Heart right ventricle (tissue), 16 donors: ENCODE data around the gene VANGL1. TPM values are rescaled to one million over a fixed set of nuclear protein-coding genes. Genes with fewer than 3 reads are reported as not detected.

Experiments used
- ATAC-seq, 8 donors: fragments of 200-7000 bp; cut with Tn5 transposase; one replicate each; pipeline ENCODE4 v1.9.1; 2020; ENCODE audit warnings: mild to moderate bottlenecking in 8 of 8, moderate library complexity in 8 of 8, moderate number of reproducible peaks in 1 of 8
- DNase-seq, 2 donors: peaks; one replicate each; pipeline ENCODE4 v3.0.0-alpha.2; 2020
- H3K27ac ChIP-seq, 10 donors: fragments of 200-600 bp; sonication (generic) in 2 of 10; one replicate each; pipeline versions ENCODE4 v1.5.0 to v1.8.0; 2020 to 2022; ENCODE audit warnings: mild to moderate bottlenecking in 3 of 10
- H3K27me3 ChIP-seq, 7 donors: fragments of 200-600 bp; one replicate each; pipeline ENCODE4 v1.8.0; 2021 to 2022; ENCODE audit warnings: mild to moderate bottlenecking in 2 of 7
- H3K36me3 ChIP-seq, 9 donors: fragments of 200-600 bp; sonication (generic) in 1 of 9; one replicate each; pipeline versions ENCODE4 v1.5.0 to v1.8.0; 2020 to 2022; ENCODE audit warnings: mild to moderate bottlenecking in 2 of 9
- H3K4me1 ChIP-seq, 9 donors: fragments of 200-600 bp; sonication (generic) in 1 of 9; one replicate each; pipeline versions ENCODE4 v1.5.0 to v1.8.0; 2020 to 2022; ENCODE audit warnings: mild to moderate bottlenecking in 4 of 9
- H3K4me3 ChIP-seq, 10 donors: fragments of 200-600 bp; sonication (generic) in 2 of 10; one replicate each; pipeline versions ENCODE4 v1.5.0 to v1.8.0; 2020 to 2022; ENCODE audit warnings: mild to moderate bottlenecking in 7 of 10, moderate library complexity in 2 of 10
- H3K9me3 ChIP-seq, 11 donors: fragments of 200-600 bp in 10 of 11; sonication (generic) in 2 of 11; one replicate each; pipeline versions ENCODE4 v1.5.0 to v1.8.0; 2013 to 2022; ENCODE audit warnings: mild to moderate bottlenecking in 2 of 11, control low read depth in 1 of 11, moderate library complexity in 1 of 11
- WGBS, 2 donors: extraction: QIAGEN DNeasy Blood & Tissue Kit; methylation state at CpG; one replicate each; pipeline ENCODE4 v1.1.7; 2013; ENCODE audit warnings: inconsistent platforms in 1 of 2; 5-methylcytosine and 5-hydroxymethylcytosine counted together
- intact Hi-C, 10 donors: fragments of 100-400 bp; cut with DNase I; formaldehyde crosslinking; loops; one replicate each; pipeline versions ENCODE4 v1.11.1 to v1.14.2; 2022
- polyA plus RNA-seq, 2 donors: library from polyadenylated mRNA; stranded (reverse); fragments of 200-250 nt; gene quantifications; one replicate each; pipeline ENCODE4 v1.2.3, GENCODE V29; 2013
- total RNA-seq, 10 donors: library from RNA; stranded (reverse); fragmentation: NEBNext Ultra II Directional in 3 of 10; extraction: Animal tissue kit (Norgen Biotek cat#: 25700) in 3 of 10; gene quantifications; one replicate each; pipeline versions ENCODE4 v1.2.1 to v1.2.4, GENCODE V29; 2021 to 2023
- TF ChIP-seq, protein P1 (sequence below), 9 donors: fragments of 200-600 bp; sonication (generic) in 2 of 9; IDR thresholded peaks; one replicate each; pipeline versions ENCODE4 v1.5.0 to v1.8.0; 2021 to 2022; ENCODE audit warnings: antibody characterized with exemption in 9 of 9, mild to moderate bottlenecking in 5 of 9, moderate library complexity in 1 of 9
- donor health status: Arrhythmogenic right ventricular cardiomyopathy.
- donor health status: ischemic (EF 13 %, LVEDD 7.1; RV severe dilation, severe dysfunction).
- donor health status: healthy with polysubstance abuse.
- donor health status: DM: no; HTN: yes; CAD: no.
- donor health status: DM: no; HTN: no; CAD: no.
- donor health status: ischemic (EF 25% LVEDD 6.9; RV normal size, moderate dysfunction).
- donor health status: ischemic (EF 25% LVEDD 5.7; RV mildly dilated, moderate dysfunction).
- donor health status: healthy.
- donor health status: DM: yes; HTN: yes; CAD: no.
- donor health status: Ischemic cardiomyopathy.
- donor health status: ischemic (EF 35%, LVEDD 5.7; RV mildly dilated, moderate dysfunction).
- donor health status: nonischemic (EF 11% LVEDD 7.7; RV severe dilation, severe dysfunction).
- donor health status: DM: yes; HTN: yes; CAD: no.
- donor health status: PGD.
- donor health status: ischemic (EF 29% LVEDD 5.4; RV normal size, mild dysfunction).
- donor health status: nonischemic (EF 23%, LVEDD 6.1; RV moderate dilation, normal function).

VANGL1 gene
- total and polyA plus RNA-seq, 12 donors = 1.7 to 9.8 (median 6.9) TPM

DNA sequence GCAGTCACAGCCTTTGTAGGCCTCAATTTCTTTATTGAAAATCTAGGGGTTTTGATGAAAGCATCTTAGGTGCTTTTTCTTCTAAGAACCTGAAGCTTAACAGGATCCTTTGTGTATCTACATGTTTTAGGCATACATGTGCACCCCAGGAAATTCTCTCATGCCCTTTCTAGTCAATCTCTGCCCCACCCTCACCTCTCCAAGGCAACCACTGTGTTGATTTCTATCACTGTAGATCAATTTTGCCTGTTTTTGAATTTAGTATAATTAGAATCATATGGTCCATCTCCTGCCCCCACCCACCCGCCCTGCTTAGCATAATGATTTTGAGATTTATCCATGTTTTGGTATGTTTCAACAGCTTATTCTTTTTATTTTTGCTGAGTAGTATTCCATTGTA is 19.4 kb downstream of the VANGL1 start:
- WGBS, 2 donors = 96 to 97% methylated on average over 1 of the region's 1 CpG
- intact Hi-C loops = no loop called here
- ATAC-seq (no peak), DNase-seq (no peak)
- no peak overlapping the region for H3K4me3 ChIP-seq
- no peak overlapping the region for H3K27ac ChIP-seq
- H3K4me1 ChIP-seq = peaks cover 1 to 41% (median 18%) of the 10 kb centered on the region in 9 donors
- peaks cover 0 to 75% (median 26%) of the 10 kb centered on the region in 9 donors for H3K36me3 ChIP-seq
- no peaks in the 10 kb centered on the region for H3K27me3 ChIP-seq
- TF ChIP-seq, protein P1, sequence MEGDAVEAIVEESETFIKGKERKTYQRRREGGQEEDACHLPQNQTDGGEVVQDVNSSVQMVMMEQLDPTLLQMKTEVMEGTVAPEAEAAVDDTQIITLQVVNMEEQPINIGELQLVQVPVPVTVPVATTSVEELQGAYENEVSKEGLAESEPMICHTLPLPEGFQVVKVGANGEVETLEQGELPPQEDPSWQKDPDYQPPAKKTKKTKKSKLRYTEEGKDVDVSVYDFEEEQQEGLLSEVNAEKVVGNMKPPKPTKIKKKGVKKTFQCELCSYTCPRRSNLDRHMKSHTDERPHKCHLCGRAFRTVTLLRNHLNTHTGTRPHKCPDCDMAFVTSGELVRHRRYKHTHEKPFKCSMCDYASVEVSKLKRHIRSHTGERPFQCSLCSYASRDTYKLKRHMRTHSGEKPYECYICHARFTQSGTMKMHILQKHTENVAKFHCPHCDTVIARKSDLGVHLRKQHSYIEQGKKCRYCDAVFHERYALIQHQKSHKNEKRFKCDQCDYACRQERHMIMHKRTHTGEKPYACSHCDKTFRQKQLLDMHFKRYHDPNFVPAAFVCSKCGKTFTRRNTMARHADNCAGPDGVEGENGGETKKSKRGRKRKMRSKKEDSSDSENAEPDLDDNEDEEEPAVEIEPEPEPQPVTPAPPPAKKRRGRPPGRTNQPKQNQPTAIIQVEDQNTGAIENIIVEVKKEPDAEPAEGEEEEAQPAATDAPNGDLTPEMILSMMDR (IDR thresholded peaks at IDR 0.05) = no peak
- H3K9me3 ChIP-seq = no peaks in the 10 kb centered on the region

DNA sequence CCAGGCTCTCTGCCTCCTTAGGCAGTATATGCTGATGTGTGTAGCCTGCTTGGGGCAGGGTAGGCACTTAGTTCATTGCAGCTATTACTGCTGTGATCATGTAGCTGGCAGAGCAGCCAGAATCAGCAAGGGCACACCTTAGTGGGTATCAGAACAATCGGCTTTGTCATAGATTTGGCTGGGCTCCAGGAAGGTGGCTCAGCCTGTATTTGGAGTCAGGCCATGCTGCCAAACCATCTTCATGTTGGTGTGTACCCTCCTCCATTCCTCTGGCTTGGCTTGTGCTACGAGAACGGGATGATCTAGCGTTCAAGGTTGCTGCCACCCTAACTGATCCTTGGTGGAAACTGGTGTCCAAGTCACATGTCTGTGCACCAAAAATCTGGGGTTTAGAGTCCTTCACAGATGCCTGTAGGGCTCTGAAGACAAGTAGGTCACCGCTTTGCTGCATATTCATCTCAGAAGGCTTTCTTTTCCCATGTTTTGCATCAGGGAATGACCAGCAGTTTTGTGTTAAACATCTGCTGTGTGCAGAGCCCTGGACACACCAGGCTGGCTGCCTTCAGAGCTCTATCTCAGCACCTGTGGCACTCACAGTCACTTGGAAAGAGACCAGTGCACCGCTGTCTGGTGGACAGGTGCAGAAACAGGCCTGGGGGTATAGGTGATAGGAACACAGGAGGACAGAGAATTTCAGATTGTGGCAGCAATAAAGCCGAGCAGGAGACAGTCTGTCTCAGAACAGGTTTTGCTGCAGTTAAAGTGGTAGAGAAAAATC is 23.7 kb downstream of the VANGL1 start:
- no peak for ATAC-seq
- peaks cover 0 to 88% (median 23%) of the 10 kb centered on the region in 9 donors for H3K36me3 ChIP-seq
- H3K4me1 ChIP-seq = peaks cover 0 to 45% (median 18%) of the 10 kb centered on the region in 9 donors
- no peak overlapping the region for H3K4me3 ChIP-seq
- intact Hi-C loops = loop anchor here in 1 of 10 donors (2.0 to 5.0 kb wide), 2 partner anchors 19 to 42 kb away; no protein-coding TSS in a partner anchor
- no peak for DNase-seq
- no peaks in the 10 kb centered on the region for H3K27me3 ChIP-seq
- TF ChIP-seq, protein P1 (IDR thresholded peaks at IDR 0.05) = no peak
- H3K27ac ChIP-seq = no peak overlapping the region
- peaks cover 0 to 11% (median 0%) of the 10 kb centered on the region in 11 donors for H3K9me3 ChIP-seq
- WGBS, 2 donors = 80 to 81% methylated on average over 7 of the region's 7 CpGs

DNA sequence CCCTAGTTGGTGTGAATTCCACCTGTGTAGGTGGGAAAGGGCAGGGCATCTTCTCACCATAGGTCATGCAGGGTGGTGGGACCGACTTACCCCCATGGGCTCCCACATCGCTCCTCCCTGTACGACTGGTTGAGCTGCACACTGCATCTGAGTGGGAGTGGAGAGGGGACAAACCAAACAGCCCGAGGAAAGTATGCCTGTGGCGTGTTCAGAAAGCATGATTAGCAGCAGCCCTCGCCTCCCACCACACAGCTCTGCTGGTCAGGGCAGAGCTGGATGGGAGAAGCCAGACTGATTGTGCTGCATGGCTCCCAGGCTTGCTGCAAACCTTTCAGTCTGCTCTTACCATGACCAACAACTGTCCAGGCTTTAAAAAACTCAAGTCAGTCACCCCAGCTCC is 24.4 kb downstream of the VANGL1 start:
- H3K27me3 ChIP-seq = no peaks in the 10 kb centered on the region
- TF ChIP-seq, protein P1 (IDR thresholded peaks at IDR 0.05) = no peak
- DNase-seq (no peak), ATAC-seq (peak in 4 of 8 donors; percentile 16 to 40 (median 20))
- peaks cover 0 to 51% (median 18%) of the 10 kb centered on the region in 9 donors for H3K4me1 ChIP-seq
- peaks cover 0 to 85% (median 23%) of the 10 kb centered on the region in 9 donors for H3K36me3 ChIP-seq
- WGBS, 2 donors = 79 to 86% methylated on average over 6 of the region's 6 CpGs
- peak overlapping the region in 7 of 10 donors; percentile 47 to 88 (median 76) for H3K27ac ChIP-seq
- H3K4me3 ChIP-seq = no peak overlapping the region
- H3K9me3 ChIP-seq = peaks cover 0 to 11% (median 0%) of the 10 kb centered on the region in 11 donors
- intact Hi-C loops = loop anchor here in 1 of 10 donors (2.0 to 5.0 kb wide), 2 partner anchors 19 to 41 kb away; no protein-coding TSS in a partner anchor

DNA sequence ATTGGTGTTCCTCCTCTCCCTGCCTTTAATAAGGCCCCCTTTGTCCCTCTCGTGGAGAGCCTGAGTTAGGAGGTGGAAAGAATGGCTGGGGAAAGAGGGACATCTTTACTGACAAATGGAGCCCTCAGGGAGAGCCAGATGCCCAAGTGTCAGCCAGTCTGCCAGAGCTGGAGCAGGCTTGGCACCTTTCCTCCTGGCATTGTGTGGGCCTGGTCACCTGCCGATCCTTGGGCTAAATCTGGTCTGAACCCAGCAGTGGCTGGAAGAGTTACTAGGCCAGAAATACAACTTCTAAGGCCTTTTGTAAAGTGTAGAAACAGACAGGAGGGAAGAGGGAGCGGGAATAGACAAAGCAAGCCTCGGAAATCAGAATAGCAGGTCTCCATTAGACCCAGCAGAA is 24.9 kb downstream of the VANGL1 start:
- TF ChIP-seq, protein P1 (IDR thresholded peaks at IDR 0.05) = no peak
- WGBS, 2 donors = 51 to 71% methylated on average over 4 of the region's 4 CpGs
- H3K4me3 ChIP-seq = no peak overlapping the region
- H3K27ac ChIP-seq = peak overlapping the region; percentile 5 to 88 (median 66)
- intact Hi-C loops = loop anchor here in 1 of 10 donors (2.0 to 5.0 kb wide), 2 partner anchors 20 to 41 kb away; no protein-coding TSS in a partner anchor
- ATAC-seq = peak; percentile 57 to 92 (median 88)
- DNase-seq = peak; percentile 64 to 71
- no peaks in the 10 kb centered on the region for H3K27me3 ChIP-seq
- H3K9me3 ChIP-seq = peaks cover 0 to 11% (median 0%) of the 10 kb centered on the region in 11 donors
- H3K36me3 ChIP-seq = peaks cover 0 to 82% (median 23%) of the 10 kb centered on the region in 9 donors
- peaks cover 0 to 56% (median 18%) of the 10 kb centered on the region in 9 donors for H3K4me1 ChIP-seq
